Fibroblast of lung (primary cell): Measurements from ENCODE around the gene LIPA.

ENCODE experiments used
- EZH2 ChIP-seq: IDR thresholded peaks from 2 replicates; pipeline ENCODE4 v1.5.1; 2012; ENCODE audit warnings: low read length, control low read depth, mild to moderate bottlenecking; ENCODE audit errors: missing control alignments
- TF ChIP-seq, protein P1 (sequence below), 2 donors: IDR thresholded peaks in 1 of 2; conservative IDR thresholded peaks in 1 of 2; 1 replicate in 1 of 2; 2 replicates in 1 of 2; pipeline ENCODE4 v1.5.1; 2011 to 2012; ENCODE audit warnings: low read length in 2 of 2, control low read depth in 1 of 2, inconsistent platforms in 1 of 2, low read depth in 1 of 2, mild to moderate bottlenecking in 1 of 2

DNA sequence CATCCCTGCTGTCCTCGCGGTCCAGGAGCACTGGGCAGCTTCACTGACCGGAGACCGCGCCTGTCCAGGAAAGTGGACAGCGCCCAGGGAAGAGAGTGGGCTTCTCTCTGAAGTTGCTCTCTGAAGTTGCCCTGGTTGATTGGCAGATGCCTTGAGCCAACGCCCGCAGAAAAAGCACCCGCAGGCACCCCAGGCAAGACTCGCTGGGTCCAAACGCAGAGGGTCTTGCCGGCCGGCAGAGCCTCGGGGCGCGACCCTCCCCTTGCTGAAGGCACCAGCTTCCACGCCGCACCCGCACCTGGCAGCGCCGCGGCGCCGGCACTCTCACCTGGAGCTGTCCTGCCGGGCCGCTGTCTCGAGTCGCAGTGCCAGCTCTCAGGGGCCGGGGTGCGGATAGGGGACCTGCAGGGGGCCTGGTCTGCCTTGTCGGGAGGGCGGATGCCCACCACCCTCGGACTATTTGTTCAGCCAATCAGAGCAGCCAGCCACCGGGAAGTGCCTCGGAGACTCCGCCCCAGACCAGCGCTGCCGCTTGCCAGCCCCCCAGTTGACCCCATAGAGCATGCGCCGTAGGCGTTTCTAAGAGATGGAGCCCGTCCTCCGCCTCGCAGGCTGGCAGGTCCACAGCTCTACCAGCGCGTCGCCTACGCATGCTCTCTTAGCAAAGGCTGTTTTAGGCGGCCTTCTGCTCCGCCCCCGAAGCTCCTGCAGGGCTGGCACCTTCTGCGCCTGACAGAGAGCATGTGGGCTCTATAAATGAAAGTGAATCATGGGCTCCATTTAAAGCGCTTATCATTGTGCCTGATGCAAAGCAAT lies at the start of gene LIPA:
- TF ChIP-seq, protein P1, sequence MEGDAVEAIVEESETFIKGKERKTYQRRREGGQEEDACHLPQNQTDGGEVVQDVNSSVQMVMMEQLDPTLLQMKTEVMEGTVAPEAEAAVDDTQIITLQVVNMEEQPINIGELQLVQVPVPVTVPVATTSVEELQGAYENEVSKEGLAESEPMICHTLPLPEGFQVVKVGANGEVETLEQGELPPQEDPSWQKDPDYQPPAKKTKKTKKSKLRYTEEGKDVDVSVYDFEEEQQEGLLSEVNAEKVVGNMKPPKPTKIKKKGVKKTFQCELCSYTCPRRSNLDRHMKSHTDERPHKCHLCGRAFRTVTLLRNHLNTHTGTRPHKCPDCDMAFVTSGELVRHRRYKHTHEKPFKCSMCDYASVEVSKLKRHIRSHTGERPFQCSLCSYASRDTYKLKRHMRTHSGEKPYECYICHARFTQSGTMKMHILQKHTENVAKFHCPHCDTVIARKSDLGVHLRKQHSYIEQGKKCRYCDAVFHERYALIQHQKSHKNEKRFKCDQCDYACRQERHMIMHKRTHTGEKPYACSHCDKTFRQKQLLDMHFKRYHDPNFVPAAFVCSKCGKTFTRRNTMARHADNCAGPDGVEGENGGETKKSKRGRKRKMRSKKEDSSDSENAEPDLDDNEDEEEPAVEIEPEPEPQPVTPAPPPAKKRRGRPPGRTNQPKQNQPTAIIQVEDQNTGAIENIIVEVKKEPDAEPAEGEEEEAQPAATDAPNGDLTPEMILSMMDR (conservative IDR thresholded peaks at IDR 0.05 in 1 of 2, IDR thresholded peaks at IDR 0.05 in 1 of 2; ENCODE audit: low read depth in 1 of 2, low read length in 2 of 2) = no peak
- no peak for TF ChIP-seq EZH2
